GM21367 (cell line): Measurements from ENCODE around the gene AZU1.

ENCODE experiments used
- ATAC-seq: cut with Tn5 transposase; IDR thresholded peaks from one replicate; pipeline ENCODE4 v1.9.1; 2021; ENCODE audit not compliant: unreplicated experiment

The AZU1 gene

DNA sequence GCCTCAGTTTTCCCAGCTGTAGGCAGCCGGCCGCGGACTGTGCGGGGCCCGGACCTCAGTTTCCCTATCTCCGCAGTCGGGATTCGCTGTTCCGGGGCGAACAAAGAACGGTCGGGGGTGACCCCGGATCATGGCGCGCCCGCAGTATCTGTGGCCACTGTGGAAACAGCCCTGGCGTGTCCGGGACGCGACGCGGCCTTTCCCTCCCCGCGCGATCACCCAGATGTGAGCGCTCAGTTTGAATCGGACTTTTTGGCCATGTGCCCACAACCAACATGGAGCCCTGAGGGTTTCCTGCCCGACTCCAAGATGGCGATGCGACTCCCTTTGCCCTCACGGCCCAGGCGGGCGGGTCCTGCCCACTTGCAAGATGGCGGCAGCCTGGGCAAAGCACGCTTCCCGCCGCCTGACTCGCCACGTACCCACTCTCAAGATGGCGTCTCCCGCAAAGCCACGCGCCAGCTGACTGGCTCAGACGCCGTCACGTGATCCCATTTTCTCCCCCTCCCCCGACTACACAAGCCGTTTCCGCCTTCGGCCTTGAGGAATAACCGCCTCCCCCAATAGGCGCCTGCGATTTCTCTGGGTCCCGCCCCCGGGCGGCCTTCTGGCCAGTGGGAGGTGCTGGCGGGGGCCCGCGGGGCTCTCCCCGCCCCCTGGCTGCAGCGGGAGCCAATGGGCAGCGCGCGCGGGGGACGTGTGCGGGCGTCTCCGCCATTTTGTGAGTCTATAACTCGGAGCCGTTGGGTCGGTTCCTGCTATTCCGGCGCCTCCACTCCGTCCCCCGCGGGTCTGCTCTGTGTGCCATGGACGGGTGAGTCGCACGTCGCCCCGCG is 30.7 kb upstream of the AZU1 start, which contains the start of gene PTBP1:
Gene PTBP1 (plus strand): TSS at position 761 of the 836 bp plus-strand sequence. CDS start 46 bp downstream, at position 807.
- peak; percentile 60 for ATAC-seq

GRCh38 chr19:797528-798414 is 29.9 kb upstream of the AZU1 start:
- ATAC-seq, result peak; percentile 35

- ATAC-seq, result no peak
Measured at GRCh38 chr19:798415-799075, 29.1 kb upstream of the AZU1 start.

GRCh38 chr19:799076-799881 is 28.4 kb upstream of the AZU1 start:
- no peak for ATAC-seq

DNA sequence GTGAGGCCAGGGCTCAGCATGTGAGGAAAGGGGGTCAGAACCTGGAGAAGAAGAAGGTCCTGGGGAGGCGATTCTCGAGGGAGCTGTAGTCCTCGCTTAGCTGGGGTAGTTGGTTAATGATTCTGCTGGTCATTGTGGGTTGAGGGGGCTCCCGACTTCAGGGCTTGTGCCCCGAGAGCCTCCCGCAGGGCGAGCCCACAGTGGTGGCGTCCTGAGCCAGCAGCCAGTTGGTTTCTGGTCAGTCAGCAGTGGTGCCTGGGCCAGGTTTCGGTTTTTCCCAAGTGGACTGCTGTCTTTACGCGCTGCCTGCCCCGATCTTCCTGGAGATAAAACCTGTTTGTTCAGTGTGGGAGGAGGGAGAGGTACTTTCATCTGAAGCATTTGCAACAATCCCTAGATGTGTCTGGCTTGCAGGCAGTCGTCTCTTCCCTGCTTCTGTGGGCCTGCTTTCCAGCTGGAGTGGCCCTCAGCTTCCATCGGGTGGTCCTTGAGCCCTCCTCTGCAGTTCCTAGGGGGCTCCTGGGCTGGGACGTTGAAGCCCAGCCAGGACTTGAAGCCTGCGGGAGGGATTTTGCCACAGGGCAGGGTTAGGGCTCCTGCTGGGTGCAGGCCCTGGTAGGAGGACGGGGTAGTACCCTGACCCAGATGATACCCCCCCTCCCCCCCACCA is 27.1 kb upstream of the AZU1 start:
- no peak for ATAC-seq

DNA sequence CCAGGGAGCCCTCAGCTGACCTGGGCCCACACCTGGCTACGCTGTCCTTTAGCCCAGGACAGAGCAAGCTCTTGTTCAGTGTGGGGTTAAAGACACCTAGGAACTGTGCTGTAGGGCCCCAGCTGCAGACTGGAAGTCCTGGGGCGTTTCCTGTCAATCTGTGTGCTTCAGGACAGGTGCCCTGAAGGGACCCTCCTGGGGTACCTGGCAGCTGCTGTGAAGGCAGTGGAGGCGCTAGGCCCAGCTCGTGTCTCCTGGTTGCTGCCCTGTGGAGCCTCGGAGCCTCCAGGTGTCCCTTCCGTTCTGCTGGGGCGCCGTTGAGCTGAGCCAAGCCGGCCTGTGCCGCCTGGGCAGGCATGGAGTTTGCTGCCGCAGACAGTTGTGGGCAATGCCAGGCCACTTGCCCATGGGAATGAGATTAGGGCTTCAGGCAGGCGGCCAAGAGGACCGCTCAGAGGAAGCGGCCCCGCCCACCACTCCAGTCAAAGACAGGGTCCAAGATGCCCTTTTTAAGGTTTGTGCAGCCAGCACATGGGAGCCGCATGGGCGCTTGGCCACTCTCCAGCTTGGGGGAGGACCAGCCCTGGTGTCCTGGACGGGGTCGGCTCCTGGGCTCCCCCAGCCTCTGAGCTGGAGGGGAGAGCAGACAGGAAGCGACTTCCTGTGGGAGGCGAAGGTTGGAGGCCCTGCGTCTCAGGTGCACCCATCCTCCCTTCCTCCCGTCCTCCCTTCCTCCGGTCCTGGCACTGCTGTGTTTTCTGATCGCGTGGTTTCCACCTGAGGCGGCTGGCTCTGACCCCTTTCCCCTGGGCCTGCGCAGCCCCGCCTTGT is 26.4 kb upstream of the AZU1 start:
- ATAC-seq, result no peak

DNA sequence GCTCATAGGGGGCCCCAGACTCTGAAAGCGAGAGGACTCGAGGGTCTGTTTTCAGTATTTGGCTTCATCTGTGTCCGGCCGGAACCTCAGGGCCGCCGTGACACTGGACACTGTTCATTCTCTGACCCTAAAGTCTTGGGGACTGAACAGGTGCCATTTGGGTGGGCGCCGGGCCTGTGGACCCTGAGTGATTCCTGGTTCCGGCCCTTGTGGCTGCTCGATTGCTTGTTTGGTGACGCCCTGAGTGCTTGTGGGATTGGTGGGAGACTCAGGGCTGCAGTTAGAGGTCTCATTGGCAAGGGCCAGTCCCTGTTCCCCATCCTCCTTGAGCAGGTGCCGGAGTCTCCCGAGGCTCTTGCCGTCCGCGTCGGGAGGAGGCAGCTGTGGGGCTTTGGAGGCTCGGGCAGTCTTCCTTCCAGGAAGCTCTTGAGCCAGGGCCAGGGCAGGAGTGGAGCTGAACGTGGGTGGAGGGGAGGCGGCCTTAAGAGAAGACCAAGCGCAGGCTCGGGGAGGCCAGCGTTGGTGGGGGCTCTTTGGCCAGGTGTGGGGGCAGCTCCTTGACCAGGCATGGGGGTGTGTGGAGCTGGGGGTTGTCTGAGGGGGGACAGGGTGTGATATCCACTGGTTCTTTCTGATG is 25.7 kb upstream of the AZU1 start:
- no peak for ATAC-seq

DNA sequence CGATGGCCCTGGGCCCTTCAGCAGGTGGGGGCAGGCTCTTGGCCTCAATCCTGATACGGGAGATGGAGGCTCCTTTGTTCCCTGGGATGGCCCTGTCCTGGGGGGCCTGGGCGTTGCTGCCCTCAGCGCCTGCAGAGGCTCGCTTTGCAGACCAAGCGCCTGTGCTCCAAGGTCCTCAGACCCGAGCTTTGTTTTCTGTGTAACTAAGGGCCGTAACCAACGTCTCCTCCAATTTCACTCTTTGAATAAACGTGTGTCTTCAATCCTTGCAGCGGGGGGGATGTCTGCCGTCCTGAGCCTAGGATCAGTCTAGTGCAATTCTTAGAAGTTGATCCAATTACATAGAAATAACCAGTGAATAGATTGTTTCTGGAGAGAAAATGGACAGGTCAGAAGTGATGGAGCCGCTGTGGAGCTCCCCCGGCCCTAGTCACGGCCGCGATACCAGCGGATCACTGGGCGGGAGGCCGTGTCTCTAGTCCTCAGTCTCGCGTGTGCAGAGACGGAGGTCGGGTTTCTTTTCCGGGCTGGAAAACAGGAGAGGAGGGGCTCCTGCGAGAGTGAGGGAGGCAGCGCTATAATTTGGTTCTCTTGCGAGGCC is 25.0 kb upstream of the AZU1 start:
- ATAC-seq, result no peak

GRCh38 chr19:803099-803561 is 24.5 kb upstream of the AZU1 start:
- ATAC-seq, result no peak

- ATAC-seq, result no peak
Measured at GRCh38 chr19:803686-804418, 23.8 kb upstream of the AZU1 start.

- ATAC-seq, result no peak
Measured at GRCh38 chr19:804419-805165, 23.0 kb upstream of the AZU1 start.

DNA sequence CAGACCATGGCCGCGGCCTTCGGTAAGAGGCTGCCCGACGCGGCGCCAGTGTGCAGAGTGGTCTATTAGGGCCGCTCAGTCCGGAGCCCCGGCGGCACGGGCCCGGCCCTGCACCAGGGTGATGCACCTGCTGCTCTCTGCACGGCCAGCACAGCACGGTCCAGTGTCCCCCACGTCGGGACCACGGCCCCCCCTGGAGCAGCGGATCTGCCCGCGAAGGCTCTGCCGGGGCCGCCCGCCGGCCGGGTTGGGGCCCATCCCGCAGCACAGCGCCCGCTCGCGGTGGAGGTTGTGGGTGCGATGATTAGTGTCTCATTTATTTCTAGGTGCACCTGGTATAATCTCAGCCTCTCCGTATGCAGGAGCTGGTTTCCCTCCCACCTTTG is 22.5 kb upstream of the AZU1 start:
- ATAC-seq, result no peak

GRCh38 chr19:805600-806550 is 21.8 kb upstream of the AZU1 start:
- no peak for ATAC-seq

DNA sequence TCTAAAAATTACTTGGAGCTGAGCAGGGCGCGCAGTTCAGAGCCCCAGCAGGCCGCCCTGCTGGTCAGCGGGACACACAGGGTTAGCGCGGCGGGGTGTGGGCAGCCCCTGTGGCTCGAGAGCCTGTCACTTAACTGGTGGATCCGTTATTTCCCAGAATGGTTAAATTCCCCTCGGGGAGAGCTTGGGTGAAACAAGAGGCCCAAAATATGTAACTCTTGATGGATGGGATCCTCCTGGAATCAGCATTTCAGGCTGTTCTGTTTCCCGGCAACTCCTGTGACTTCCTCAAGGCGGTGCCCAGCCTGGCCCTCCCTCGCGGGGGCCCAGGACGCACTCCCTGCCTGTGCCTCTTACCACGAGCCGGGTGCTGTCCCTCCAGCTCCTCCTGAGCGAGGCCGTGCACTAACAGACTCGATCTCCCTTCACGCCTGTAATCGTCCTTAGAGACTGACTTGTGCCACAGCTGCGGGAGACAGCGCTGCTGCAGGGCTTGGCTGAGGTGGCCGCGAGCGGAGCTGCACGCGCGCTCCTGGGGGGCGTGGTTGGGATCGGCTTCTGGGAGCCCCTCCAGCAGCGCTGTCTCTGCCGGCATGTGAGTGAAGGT is 20.7 kb upstream of the AZU1 start:
- no peak for ATAC-seq
